Measurements from ENCODE around the gene SMIM7. TPM values are rescaled to one million over a fixed set of nuclear protein-coding genes. Genes with fewer than 3 reads are reported as not detected.

SMIM7 gene
- total and polyA plus RNA-seq, 2 of the 13 experiments (the other 11 are each of a cell fraction or from before 2014, with no cell fraction given): 55.7 to 74.9 TPM

- TF ChIP-seq ZBTB1 (CRISPR knock-in tag; IDR thresholded peaks at IDR 0.05; ENCODE audit: borderline replicate concordance) (no peak), HNRNPK (IDR thresholded peaks at IDR 0.05; ENCODE audit: low read depth, low read length, poor library complexity, severe bottlenecking) (no peak), SP5 (CRISPR knock-in tag; IDR thresholded peaks at IDR 0.05; ENCODE audit: borderline replicate concordance, low read depth) (no peak), MBNL3 (CRISPR knock-in tag; conservative IDR thresholded peaks at IDR 0.05) (no peak), SIN3B (IDR thresholded peaks at IDR 0.05; ENCODE audit: low read length) (no peak), CREB1 (IDR thresholded peaks at IDR 0.05) (no peak), CREB1 (CRISPR knock-in tag; IDR thresholded peaks at IDR 0.05) (no peak), ZNF607 (CRISPR knock-in tag; IDR thresholded peaks at IDR 0.05; ENCODE audit: borderline replicate concordance) (no peak), PHF5A (CRISPR knock-in tag; IDR thresholded peaks at IDR 0.05; ENCODE audit: low read depth, unreplicated experiment) (no peak), NR2F6 (IDR thresholded peaks at IDR 0.05) (peak; percentile 49; the same call in 1 of the 2 replicates), NR2F6 (CRISPR knock-in tag; IDR thresholded peaks at IDR 0.05) (no peak), ZSCAN25 (CRISPR knock-in tag; IDR thresholded peaks at IDR 0.05) (no peak), HNF1A (IDR thresholded peaks at IDR 0.05; ENCODE audit: low read depth) (no peak), HNF1A (CRISPR knock-in tag; IDR thresholded peaks at IDR 0.05; ENCODE audit: borderline replicate concordance) (no peak), ZBTB33 (CRISPR knock-in tag; IDR thresholded peaks at IDR 0.05) (peak; percentile 56), ZNF7 (CRISPR knock-in tag; IDR thresholded peaks at IDR 0.05) (no peak)
- TF ChIP-seq, protein P1, sequence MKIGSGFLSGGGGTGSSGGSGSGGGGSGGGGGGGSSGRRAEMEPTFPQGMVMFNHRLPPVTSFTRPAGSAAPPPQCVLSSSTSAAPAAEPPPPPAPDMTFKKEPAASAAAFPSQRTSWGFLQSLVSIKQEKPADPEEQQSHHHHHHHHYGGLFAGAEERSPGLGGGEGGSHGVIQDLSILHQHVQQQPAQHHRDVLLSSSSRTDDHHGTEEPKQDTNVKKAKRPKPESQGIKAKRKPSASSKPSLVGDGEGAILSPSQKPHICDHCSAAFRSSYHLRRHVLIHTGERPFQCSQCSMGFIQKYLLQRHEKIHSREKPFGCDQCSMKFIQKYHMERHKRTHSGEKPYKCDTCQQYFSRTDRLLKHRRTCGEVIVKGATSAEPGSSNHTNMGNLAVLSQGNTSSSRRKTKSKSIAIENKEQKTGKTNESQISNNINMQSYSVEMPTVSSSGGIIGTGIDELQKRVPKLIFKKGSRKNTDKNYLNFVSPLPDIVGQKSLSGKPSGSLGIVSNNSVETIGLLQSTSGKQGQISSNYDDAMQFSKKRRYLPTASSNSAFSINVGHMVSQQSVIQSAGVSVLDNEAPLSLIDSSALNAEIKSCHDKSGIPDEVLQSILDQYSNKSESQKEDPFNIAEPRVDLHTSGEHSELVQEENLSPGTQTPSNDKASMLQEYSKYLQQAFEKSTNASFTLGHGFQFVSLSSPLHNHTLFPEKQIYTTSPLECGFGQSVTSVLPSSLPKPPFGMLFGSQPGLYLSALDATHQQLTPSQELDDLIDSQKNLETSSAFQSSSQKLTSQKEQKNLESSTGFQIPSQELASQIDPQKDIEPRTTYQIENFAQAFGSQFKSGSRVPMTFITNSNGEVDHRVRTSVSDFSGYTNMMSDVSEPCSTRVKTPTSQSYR (CRISPR knock-in tag; IDR thresholded peaks at IDR 0.05; ENCODE audit: borderline replicate concordance): no peak
- Histone ChIP-seq H2AFZ (ENCODE audit: low read length) (no peak overlapping the region), H4K20me1 (ENCODE audit: insufficient read depth, low read length) (peaks cover 2% of the 10 kb centered on the region), H3K4me3 (replicated peaks in 1 of 3; ENCODE audit: insufficient read depth in 1 of 3, low read depth in 2 of 3, low read length in 3 of 3) (no peak overlapping the region), H3K9ac (ENCODE audit: insufficient read depth, low read depth, low read length) (no peak overlapping the region), H3K36me3 (replicated peaks in 1 of 2; ENCODE audit: control insufficient read depth in 1 of 2, insufficient read depth in 2 of 2, low read length in 2 of 2) (peaks cover 4 to 20% of the 10 kb centered on the region in 2 experiments; a peak in 3 of 5 replicates), H3K9me3 (ENCODE audit: low read length) (no peaks in the 10 kb centered on the region), H3K4me2 (ENCODE audit: low read depth, low read length) (no peak overlapping the region), H3K27ac (ENCODE audit: extremely low read length, insufficient read depth, low read length) (peak overlapping the region; percentile 12), H3K27me3 (ENCODE audit: control insufficient read depth in 1 of 2, insufficient read depth in 2 of 2, low read length in 2 of 2) (no peaks in the 10 kb centered on the region; a peak in 1 of 5 replicates), H3K4me1 (ENCODE audit: insufficient read depth, low read length) (peaks cover 28% of the 10 kb centered on the region), H3K79me2 (ENCODE audit: insufficient read depth, low read length) (peaks cover 16% of the 10 kb centered on the region)
- in situ Hi-C loops (cut with HindIII; ENCODE audit: extremely low pct_ligation_motif_present, low pct_unique_long_range_greater_than_20kb): no loop called here
- peak; percentile 24 for DNase-seq (ENCODE audit: low spot score)
- WGBS (ENCODE audit: low lambda C conversion rate): 85% methylated on average over 6 of the region's 6 CpGs
- no peak for FAIRE-seq
- intact Hi-C loops (cut with micrococcal nuclease; ENCODE audit: unreplicated experiment): no loop called here
- no peak for ATAC-seq
- ChIA-PET POLR2A (interaction anchor here (1.6 kb wide), 1 partner anchor 29 kb away, joined by 4 read pairs; the partner anchor contains the start of gene SMIM7), CTCF (ENCODE audit: low intra/inter-chr PET ratio, low total read pairs) (no interaction called here)
- no TSS peak for BruUV-seq (replicated peaks)
These were observed 28.5 kb downstream of the SMIM7 start for GRCh38 chr19:16631465-16631864.
